AG04450 (cell line): Measurements from ENCODE around the gene TNKS1BP1. TPM values are rescaled to one million over a fixed set of nuclear protein-coding genes. Genes with fewer than 3 reads are reported as not detected.

Source experiments
- CTCF ChIA-PET: fragments of 300-600, 350-600 bp; formaldehyde crosslinking; extraction: SDS; loops from one replicate; lab custom pipeline; 2022; ENCODE audit warnings: antibody characterized with exemption, inconsistent platforms; lab: Charles Lee
- POLR2A ChIA-PET: fragments of 350-600 bp; formaldehyde crosslinking; extraction: SDS; loops from one replicate; lab custom pipeline; 2021; ENCODE audit warnings: antibody characterized with exemption, inconsistent platforms; lab: Yijun Ruan, JAX
- DNase-seq: peaks from one replicate; pipeline ENCODE4 v3.0.0-alpha.2; 2011; ENCODE audit warnings: low read depth, low spot score
- H3K27ac ChIP-seq: one replicate; pipeline ENCODE4 v1.5.1; 2012; ENCODE audit warnings: low read depth, low read length, control low read depth
- H3K27me3 ChIP-seq: one replicate; pipeline ENCODE4 v1.6.0; 2012; ENCODE audit warnings: low read length; ENCODE audit not compliant: control insufficient read depth, insufficient read depth
- H3K4me3 ChIP-seq: 2 replicates; pipeline ENCODE4 v1.5.1; 2011; ENCODE audit warnings: mild to moderate bottlenecking, low read depth, low read length, control low read depth
- H3K9me3 ChIP-seq: 2 replicates; pipeline ENCODE4 v1.5.1; 2012; ENCODE audit warnings: low read length; ENCODE audit not compliant: control insufficient read depth, insufficient read depth
- CTCF ChIP-seq: IDR thresholded peaks from 2 replicates; pipeline ENCODE4 v1.5.1; 2011; ENCODE audit warnings: low read depth, low read length, control low read depth, inconsistent platforms
- polyA plus RNA-seq: library from polyadenylated mRNA; depleted of rRNA; stranded (reverse); fragments of >200 nt; gene quantifications from 2 replicates; pipeline ENCODE4 v1.2.3, GENCODE V29; 2011

TNKS1BP1 gene
- polyA plus RNA-seq, 1 experiment, result 59.4 TPM

- DNase-seq, result no peak
- H3K4me3 ChIP-seq, result no peak overlapping the region
- TF ChIP-seq CTCF, result no peak
- ChIA-PET CTCF (interaction anchor here (0.7 to 2.1 kb wide), 5 partner anchors 8 to 296 kb away, joined by 3 to 6 read pairs (median 4); no protein-coding TSS in a partner anchor), POLR2A (no interaction called here)
- no peak overlapping the region for H3K27ac ChIP-seq
- H3K27me3 ChIP-seq, result peaks cover 21% of the 10 kb centered on the region
- H3K9me3 ChIP-seq, result no peaks in the 10 kb centered on the region
Observed at GRCh38 chr11:57343825-57344224, 19.1 kb upstream of the TNKS1BP1 start.

- DNase-seq, result no peak
- Histone ChIP-seq H3K9me3 (no peaks in the 10 kb centered on the region), H3K4me3 (no peak overlapping the region), H3K27me3 (peaks cover 25% of the 10 kb centered on the region), H3K27ac (no peak overlapping the region)
- POLR2A ChIA-PET, result no interaction called here
- CTCF ChIA-PET, result interaction anchor here (0.5 to 2.1 kb wide), 5 partner anchors 97 to 332 kb away, joined by 3 to 6 read pairs (median 3); no protein-coding TSS in a partner anchor
- TF ChIP-seq CTCF, result no peak
Observed at GRCh38 chr11:57342702-57343101, 17.9 kb upstream of the TNKS1BP1 start.

- ChIA-PET POLR2A (no interaction called here), CTCF (interaction anchor here (0.6 kb wide), 1 partner anchor 117 kb away, joined by 9 read pairs; no protein-coding TSS in a partner anchor)
- Histone ChIP-seq H3K27me3 (peaks cover 25% of the 10 kb centered on the region), H3K9me3 (no peaks in the 10 kb centered on the region), H3K27ac (no peak overlapping the region), H3K4me3 (no peak overlapping the region)
- no peak for TF ChIP-seq CTCF
- DNase-seq, result no peak
Observed at GRCh38 chr11:57341250-57341808, 16.6 kb upstream of the TNKS1BP1 start.

GRCh38 chr11:57340039-57340615 lies 15.4 kb upstream of the TNKS1BP1 start:
- Histone ChIP-seq H3K9me3 (no peaks in the 10 kb centered on the region; the same call in 1 of the 2 replicates), H3K27me3 (peaks cover 25% of the 10 kb centered on the region), H3K27ac (no peak overlapping the region), H3K4me3 (no peak overlapping the region)
- ChIA-PET POLR2A (no interaction called here), CTCF (interaction anchor here (0.6 to 1.2 kb wide), 2 partner anchors 187 to 331 kb away, joined by 3 to 5 read pairs; no protein-coding TSS in a partner anchor)
- TF ChIP-seq CTCF, result no peak
- DNase-seq, result no peak

- DNase-seq, result no peak
- CTCF ChIA-PET, result no interaction called here
- Histone ChIP-seq H3K27me3 (peaks cover 25% of the 10 kb centered on the region), H3K27ac (no peak overlapping the region), H3K4me3 (no peak overlapping the region), H3K9me3 (no peaks in the 10 kb centered on the region; the same call in 1 of the 2 replicates)
- POLR2A ChIA-PET, result no interaction called here
- TF ChIP-seq CTCF, result no peak
Observed at GRCh38 chr11:57339328-57339727, 14.6 kb upstream of the TNKS1BP1 start.
